SK-N-SH (cell line): Measurements from ENCODE around the gene KHSRP. TPM values are rescaled to one million over a fixed set of nuclear protein-coding genes. Genes with fewer than 3 reads are reported as not detected.

Experiments
- CTCF ChIA-PET: fragments of 300-600, 350-600 bp; formaldehyde crosslinking; extraction: SDS; loops from one replicate; lab custom pipeline; 2021; lab: Yijun Ruan, JAX
- POLR2A ChIA-PET: fragments of 350-600 bp; sonication (Branson Sonifier 250); formaldehyde crosslinking; extraction: SDS; loops from one replicate; lab custom pipeline; 2020; ENCODE audit warnings: antibody characterized with exemption, inconsistent platforms; lab: Yijun Ruan, JAX
- DNase-seq: peaks from one replicate; pipeline ENCODE4 v3.0.0; 2012
- H2AFZ ChIP-seq: fragments of 200-600 bp; sonication (generic); 2 replicates; pipeline ENCODE4 v1.8.1; 2016; ENCODE audit warnings: antibody characterized with exemption, mild to moderate bottlenecking, low read depth
- H3F3A ChIP-seq: fragments of 200-600 bp; sonication (generic); replicated peaks from 2 replicates; pipeline ENCODE3; 2016; ENCODE audit warnings: antibody characterized with exemption, mild to moderate bottlenecking; ENCODE audit not compliant: insufficient read depth
- H3K27ac ChIP-seq, 2 experiments: fragments of 200-500 bp in 1 of 2; fragments of 200-600 bp in 1 of 2; sonication (Bioruptor generic) in 1 of 2; sonication (generic), shearing (Covaris generic) in 1 of 2; 2 replicates each; pipeline versions ENCODE4 v1.5.1 to v1.6.1; 2014 to 2016; ENCODE audit warnings: low read depth in 2 of 2, inconsistent platforms in 1 of 2, low read length in 1 of 2, mild to moderate bottlenecking in 1 of 2, mixed read lengths in 1 of 2
- H3K27me3 ChIP-seq: fragments of 200-600 bp; sonication (generic), shearing (Covaris generic); 2 replicates; pipeline ENCODE4 v1.6.1; 2016; ENCODE audit warnings: mixed run types; ENCODE audit not compliant: insufficient read depth
- H3K36me3 ChIP-seq, 2 experiments: fragments of 200-500 bp in 1 of 2; fragments of 200-600 bp in 1 of 2; sonication (Bioruptor generic) in 1 of 2; sonication (generic) in 1 of 2; replicated peaks in 1 of 2; 2 replicates each; pipeline versions ENCODE3 to v1.5.1; 2014 to 2016; ENCODE audit warnings: low read length in 1 of 2, mild to moderate bottlenecking in 1 of 2; ENCODE audit not compliant: insufficient read depth in 2 of 2, control insufficient read depth in 1 of 2
- H3K4me1 ChIP-seq, 2 experiments: fragments of 200-500 bp in 1 of 2; fragments of 200-600 bp in 1 of 2; sonication (Bioruptor generic) in 1 of 2; sonication (generic), shearing (Covaris generic) in 1 of 2; 2 replicates each; pipeline versions ENCODE4 v1.5.1 to v1.6.1; 2014 to 2016; ENCODE audit warnings: low read depth in 1 of 2, low read length in 1 of 2, mixed run types in 1 of 2; ENCODE audit not compliant: insufficient read depth in 2 of 2, control insufficient read depth in 1 of 2
- H3K4me2 ChIP-seq: fragments of 200-600 bp; sonication (generic), shearing (Covaris generic); 2 replicates; pipeline ENCODE4 v1.6.1; 2017; ENCODE audit warnings: mixed run types
- H3K4me3 ChIP-seq, 2 experiments: fragments of 200-500 bp in 1 of 2; fragments of 200-600 bp in 1 of 2; sonication (Bioruptor generic) in 1 of 2; sonication (generic), shearing (Covaris generic) in 1 of 2; 2 replicates each; pipeline versions ENCODE4 v1.5.1 to v1.8.1; 2014 to 2016; ENCODE audit warnings: low read depth in 2 of 2, inconsistent platforms in 1 of 2, low read length in 1 of 2, mild to moderate bottlenecking in 1 of 2, mixed read lengths in 1 of 2, moderate library complexity in 1 of 2
- H3K79me2 ChIP-seq: fragments of 200-600 bp; sonication (generic); 2 replicates; pipeline ENCODE4 v1.8.1; 2017; ENCODE audit warnings: mild to moderate bottlenecking; ENCODE audit not compliant: insufficient read depth
- H3K9ac ChIP-seq: fragments of 200-600 bp; sonication (generic); 2 replicates; pipeline ENCODE4 v1.6.1; 2017; ENCODE audit warnings: mixed run types
- H3K9me2 ChIP-seq: fragments of 200-600 bp; sonication (generic); 2 replicates; pipeline ENCODE4 v1.6.1; 2017; ENCODE audit warnings: mixed run types
- H3K9me3 ChIP-seq: fragments of 200-600 bp; sonication (generic); 2 replicates; pipeline ENCODE4 v1.6.1; 2017; ENCODE audit warnings: mixed run types, mild to moderate bottlenecking, moderate library complexity
- H4K20me1 ChIP-seq: fragments of 200-600 bp; sonication (generic); 2 replicates; pipeline ENCODE4 v1.6.1; 2017; ENCODE audit warnings: mild to moderate bottlenecking, mixed run types; ENCODE audit not compliant: insufficient read depth
- CTCF ChIP-seq: fragments of 200-600 bp; sonication (generic); IDR thresholded peaks from 2 replicates; pipeline ENCODE4 v1.6.1; 2017; ENCODE audit warnings: antibody characterized with exemption, mild to moderate bottlenecking, moderate library complexity
- GABPA ChIP-seq: IDR thresholded peaks from 2 replicates; pipeline ENCODE4 v1.4.0; 2012; ENCODE audit warnings: low read depth, mild to moderate bottlenecking
- IRF3 ChIP-seq: fragments of 150-350 bp; IDR thresholded peaks from 2 replicates; pipeline ENCODE4 v1.6.1; 2016; ENCODE audit warnings: mild to moderate bottlenecking, low read depth, low read length
- SIN3A ChIP-seq: IDR thresholded peaks from 2 replicates; pipeline ENCODE4 v1.6.1; 2012; ENCODE audit warnings: low read depth, mild to moderate bottlenecking, low read length, moderate library complexity, borderline replicate concordance
- SMC3 ChIP-seq: IDR thresholded peaks from 2 replicates; pipeline ENCODE4 v1.6.1; 2012; ENCODE audit warnings: low read depth, low read length, improper control_type of control experiment
- WGBS: methylation state at CpG from one replicate; pipeline ENCODE4 v1.1.6; 2017; ENCODE audit warnings: low lambda C conversion rate; 5-methylcytosine and 5-hydroxymethylcytosine counted together
- polyA plus RNA-seq, 3 experiments: library from polyadenylated mRNA; depleted of rRNA; stranded (reverse); fragments of >200 nt; gene quantifications; 2 replicates each; pipeline ENCODE4 v1.2.3, GENCODE V29; 2012

Gene KHSRP
- polyA plus RNA-seq, 1 of the 3 experiments (the other 2 are of a cell fraction) = 96.8 TPM

GRCh38 chr19:6427131-6427530, 2.5 kb upstream of the KHSRP start:
- Histone ChIP-seq H3K79me2 (peaks cover 20% of the 10 kb centered on the region), H3K36me3 (peaks cover 0 to 4% of the 10 kb centered on the region in 2 experiments), H3K9ac (no peak overlapping the region), H3K4me1 (peaks cover 10 to 15% of the 10 kb centered on the region in 2 experiments; a peak in 2 of 4 replicates), H3K4me2 (no peak overlapping the region), H3K9me3 (no peaks in the 10 kb centered on the region), H3F3A (peaks cover 6% of the 10 kb centered on the region), H3K4me3 (no peak overlapping the region), H3K9me2 (no peaks in the 10 kb centered on the region), H4K20me1 (peaks cover 19% of the 10 kb centered on the region), H3K27ac (no peak overlapping the region), H2AFZ (no peak overlapping the region), H3K27me3 (no peaks in the 10 kb centered on the region)
- no peak for TF ChIP-seq SIN3A
- no peak for TF ChIP-seq IRF3
- TF ChIP-seq SMC3 = no peak
- CTCF ChIA-PET = interaction anchor here (1.5 kb wide), 1 partner anchor 9 kb away, joined by 4 read pairs; no protein-coding TSS in a partner anchor
- POLR2A ChIA-PET = no interaction called here
- DNase-seq = no peak
- 97% methylated on average over 6 of the region's 18 CpGs for WGBS

- peak overlapping the region; percentile 49 for H3K4me2 ChIP-seq
- 94% methylated on average over 21 of the region's 21 CpGs for WGBS
- POLR2A ChIA-PET = interaction anchor here (1.0 to 1.6 kb wide), 2 partner anchors 33 to 53 kb away, joined by 4 to 8 read pairs; partner anchors contain the start of genes ALKBH7 and GTF2F1
Observed at GRCh38 chr19:6425732-6426620, 1.4 kb upstream of the KHSRP start.

More at GRCh38 chr19:6425732-6426620, 1.4 kb upstream of the KHSRP start:
- peaks cover 32% of the 10 kb centered on the region for H3K79me2 ChIP-seq
- H3K4me1 ChIP-seq = peaks cover 10 to 15% of the 10 kb centered on the region in 2 experiments; a peak in 2 of 4 replicates
- H3F3A ChIP-seq = peaks cover 6% of the 10 kb centered on the region
- H2AFZ ChIP-seq = peak overlapping the region; percentile 85; the same call in 1 of the 2 replicates
- H3K36me3 ChIP-seq = peaks cover 0 to 14% of the 10 kb centered on the region in 2 experiments
- peak overlapping the region; percentile 61 to 78; a peak in 3 of 4 replicates for H3K27ac ChIP-seq
- CTCF ChIA-PET = interaction anchor here (0.8 to 1.6 kb wide), 3 partner anchors 10 to 76 kb away, joined by 3 to 4 read pairs (median 3); partner anchors contain the start of gene TUBB4A
- H3K27me3 ChIP-seq = no peaks in the 10 kb centered on the region
- H3K9me3 ChIP-seq = no peaks in the 10 kb centered on the region
- H3K9me2 ChIP-seq = no peaks in the 10 kb centered on the region
- no peak for TF ChIP-seq GABPA
- peak; percentile 21; the same call in 1 of the 2 replicates for TF ChIP-seq CTCF
- H3K4me3 ChIP-seq = peak overlapping the region in 1 of 2 experiments; percentile 20; a peak in 2 of 4 replicates
- H4K20me1 ChIP-seq = peaks cover 31% of the 10 kb centered on the region
- DNase-seq = peak; percentile 27
- no peak overlapping the region for H3K9ac ChIP-seq
